ENCODE measurements around the gene LCE3C.
A peak's percentile ranks its signal among the peaks of the same experiment; 100 is the strongest.
"Not testable (repeated sequence)": the region's sequence is repeated elsewhere in the genome, so short reads cannot be mapped to it uniquely, and the experiment has no call there.

Gene LCE3C, protein sequence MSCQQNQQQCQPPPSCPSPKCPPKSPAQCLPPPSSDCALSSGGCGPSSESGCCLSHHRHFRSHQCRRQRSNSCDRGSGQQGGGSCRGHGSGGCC

DNA sequence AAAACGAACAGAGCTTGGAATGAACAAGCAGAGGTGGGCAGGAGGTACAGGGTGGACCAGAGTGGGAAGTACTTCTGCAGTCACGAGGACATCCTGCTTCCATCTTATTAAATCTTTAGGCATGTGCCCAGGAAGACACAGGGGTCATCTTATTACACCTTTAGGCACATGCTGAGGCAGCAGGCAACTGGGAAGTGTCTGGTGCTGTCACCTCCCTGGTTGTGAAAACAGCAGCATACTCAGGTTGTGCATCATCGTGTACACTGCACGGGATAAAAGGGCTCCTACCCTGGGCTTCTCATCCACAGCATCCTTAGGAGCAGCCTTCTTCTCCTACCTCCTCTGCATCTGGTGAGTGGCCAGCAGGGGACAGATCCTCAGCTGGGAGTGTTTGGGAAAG is at the start of gene LCE3C:
LCE3C (plus strand) TSS at position 301 of the 400 bp plus-strand sequence. CDS start 498 bp downstream, outside the sequence.
- DNase-seq (ENCODE audit: low spot score), result no peak
- FAIRE-seq, result no peak

DNA sequence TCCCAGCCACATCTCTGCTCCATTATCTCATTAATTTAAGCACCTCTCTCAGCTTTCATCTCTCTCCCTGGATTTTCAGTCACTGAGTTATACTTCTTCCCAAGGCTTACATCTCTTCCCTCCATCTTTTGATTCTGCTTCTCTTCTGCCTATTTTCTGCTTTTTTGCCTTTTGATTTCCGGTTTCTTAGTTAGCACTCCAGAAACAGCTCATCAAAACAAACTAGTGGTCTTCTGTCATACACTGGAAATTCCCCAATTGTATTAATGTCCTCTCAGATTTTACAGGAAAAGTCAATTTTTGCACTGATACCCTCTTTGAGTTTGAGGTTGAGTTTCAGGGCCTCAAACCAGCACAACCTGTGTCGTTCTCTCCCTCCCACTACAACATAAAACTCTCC is 34.9 kb upstream of the LCE3C start:
- FAIRE-seq, result no peak
- DNase-seq (ENCODE audit: low spot score), result no peak

DNA sequence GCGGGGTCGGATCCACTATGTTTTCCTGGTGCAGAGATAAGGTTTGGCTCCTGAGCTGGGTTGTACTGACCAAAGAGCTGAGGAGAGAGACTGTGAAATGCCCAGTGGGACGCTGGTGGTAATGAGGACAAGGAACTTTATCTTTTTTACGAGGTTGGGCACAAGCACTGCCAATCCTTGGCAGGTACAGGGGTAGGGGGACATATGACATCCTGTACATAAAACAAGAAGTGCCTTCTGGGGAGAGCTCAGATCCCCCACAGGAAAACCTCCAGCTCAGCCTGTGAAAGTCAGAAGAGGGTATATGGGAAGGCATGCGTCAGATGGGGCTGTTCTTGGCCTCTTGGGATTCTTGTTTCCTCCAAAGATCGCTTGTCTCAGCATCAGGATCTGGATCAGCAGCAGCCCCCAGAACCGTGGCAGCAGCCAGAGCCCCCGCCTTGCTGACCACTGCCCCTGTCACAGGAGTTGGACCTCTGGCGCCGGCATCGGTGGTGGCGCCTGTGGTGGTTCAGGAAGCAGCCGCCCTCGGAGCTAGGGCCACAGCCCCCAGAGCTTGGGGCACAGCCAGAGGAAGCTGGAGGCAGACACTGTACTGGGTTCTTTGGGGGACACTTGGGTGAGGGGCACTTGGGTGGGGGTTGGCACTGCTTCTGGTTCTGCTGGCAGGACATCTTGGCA is 34.4 kb upstream of the LCE3C start:
- DNase-seq (ENCODE audit: low spot score) (no peak), FAIRE-seq (no peak)

DNA sequence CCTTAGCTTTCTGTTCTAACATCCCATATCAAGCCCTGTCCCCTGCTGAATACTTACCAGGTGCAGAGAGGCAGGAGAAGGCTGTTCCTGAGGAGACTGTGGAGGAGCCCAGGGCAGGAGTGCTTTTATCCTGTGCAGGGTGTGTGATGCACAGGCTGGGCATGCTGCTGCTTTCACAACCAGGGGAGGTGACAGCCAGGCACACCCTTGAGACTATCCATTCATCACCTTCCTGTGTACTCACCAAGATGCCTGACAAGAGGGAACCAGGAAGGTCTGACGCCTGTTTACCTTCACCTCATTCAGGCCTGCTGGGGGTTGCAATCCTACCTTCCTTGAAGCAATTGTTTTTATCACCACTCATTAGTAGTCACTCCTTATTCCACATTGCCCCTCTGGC is 33.4 kb upstream of the LCE3C start, which contains the start of gene LCE3E:
LCE3E (minus strand) TSS at position 100 of the 400 bp plus-strand sequence. CDS start 572 bp downstream, outside the sequence.
- DNase-seq (ENCODE audit: low spot score) (no peak), FAIRE-seq (no peak)

DNA sequence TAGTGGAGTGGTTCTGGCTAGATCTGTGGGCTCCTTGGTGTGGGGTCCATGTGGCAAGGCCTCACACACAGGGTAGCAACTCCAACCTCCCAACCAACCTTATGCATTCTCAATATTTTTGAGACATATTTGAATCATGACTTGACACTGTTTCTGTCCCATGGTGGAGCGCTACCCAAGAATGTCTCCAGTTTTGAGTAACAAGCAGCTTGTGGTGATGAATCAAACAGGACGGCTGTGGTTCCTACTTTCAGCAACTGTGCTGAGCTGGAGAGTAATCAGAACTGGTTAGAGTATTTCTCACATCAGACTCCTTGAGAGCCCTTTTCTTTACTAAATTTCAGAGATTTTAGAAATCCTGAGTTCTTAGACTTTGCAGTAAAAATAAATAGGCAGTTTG is 22.9 kb upstream of the LCE3C start:
- no peak for DNase-seq (ENCODE audit: low spot score)
- FAIRE-seq, result no peak

DNA sequence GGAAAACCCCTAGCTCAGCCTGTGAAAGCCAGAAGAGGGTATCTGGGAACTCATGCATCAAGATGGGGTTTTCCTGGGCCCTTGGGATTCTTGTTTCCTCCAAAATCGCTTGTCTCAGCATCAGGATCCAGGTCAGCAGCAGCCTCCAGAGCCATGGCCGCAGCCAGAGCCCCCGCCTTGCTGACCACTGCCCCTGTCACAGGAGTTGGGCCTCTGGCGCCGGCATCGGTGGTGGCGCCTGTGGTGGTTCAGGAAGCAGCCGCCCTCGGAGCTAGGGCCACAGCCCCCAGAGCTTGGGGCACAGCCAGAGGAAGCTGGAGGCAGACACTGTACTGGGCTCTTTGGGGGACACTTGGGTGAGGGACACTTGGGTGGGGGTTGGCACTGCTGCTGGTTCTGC is 20.5 kb upstream of the LCE3C start:
- FAIRE-seq; DNase-seq (ENCODE audit: low spot score): not testable (repeated sequence)

DNA sequence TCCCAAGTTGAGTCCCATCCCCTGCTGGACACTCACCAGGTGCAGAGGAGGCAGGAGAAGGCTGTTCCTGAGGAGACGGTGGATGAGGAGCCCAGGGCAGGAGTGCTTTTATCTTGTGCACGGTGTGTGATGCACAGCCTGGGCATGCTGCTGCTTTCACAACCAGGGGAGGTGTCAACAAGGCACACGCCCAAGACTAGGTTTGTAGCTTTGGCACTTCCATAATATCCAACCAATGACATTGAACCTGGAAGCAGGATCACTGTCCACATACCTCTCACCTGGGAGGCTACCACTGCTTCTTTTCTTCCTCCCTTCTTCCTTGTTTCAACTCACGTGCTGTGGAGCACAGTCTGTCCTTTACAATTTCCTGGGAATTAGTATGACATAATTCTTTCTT is 19.6 kb upstream of the LCE3C start, which contains the start of gene LCE3D:
LCE3D (minus strand) TSS at position 84 of the 400 bp plus-strand sequence. CDS start 580 bp downstream, outside the sequence.
- FAIRE-seq (no peak), DNase-seq (ENCODE audit: low spot score) (no peak)

DNA sequence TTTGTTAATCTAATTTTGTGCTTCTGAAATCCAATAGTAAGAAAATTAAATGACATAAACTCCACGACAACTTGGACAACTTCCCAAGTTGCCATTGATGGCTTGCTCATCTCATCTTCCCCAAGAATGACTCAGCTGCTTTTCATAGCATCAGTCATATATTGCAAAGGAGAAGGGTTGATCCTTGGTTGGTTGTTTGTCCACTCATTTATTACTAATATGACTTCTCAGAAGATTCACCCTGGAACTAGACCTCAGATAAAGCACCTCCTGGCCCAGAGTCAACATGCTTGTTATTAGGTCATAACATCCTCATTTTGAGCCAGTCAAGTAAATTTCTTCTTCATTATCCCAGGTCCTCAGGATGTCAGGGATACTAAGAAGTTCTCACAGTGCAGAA is 17.4 kb upstream of the LCE3C start:
- no peak for FAIRE-seq

DNA sequence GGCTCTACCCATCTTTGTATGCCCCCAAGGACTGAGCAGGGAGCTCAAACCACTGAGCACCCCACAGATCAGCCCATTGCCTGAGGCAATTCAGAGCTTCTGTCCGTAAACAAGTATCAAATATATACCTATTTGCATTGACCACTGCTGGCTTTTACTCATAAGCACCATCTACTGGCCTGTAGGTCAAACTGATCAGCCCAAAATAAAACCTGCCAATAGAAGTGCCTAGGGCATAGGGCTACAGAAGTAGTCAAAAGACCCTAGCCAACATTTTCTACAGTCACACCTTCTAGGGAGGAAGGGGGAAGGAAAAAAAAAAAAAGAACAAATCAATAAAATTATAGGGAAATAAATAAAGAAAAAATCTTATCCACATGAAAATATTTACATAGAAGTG is 14.4 kb upstream of the LCE3C start:
- FAIRE-seq (no peak), DNase-seq (ENCODE audit: low spot score) (no peak)

More for the DNA sequence above, 17.4 kb upstream of the LCE3C start:
- no peak for DNase-seq (ENCODE audit: low spot score)

DNA sequence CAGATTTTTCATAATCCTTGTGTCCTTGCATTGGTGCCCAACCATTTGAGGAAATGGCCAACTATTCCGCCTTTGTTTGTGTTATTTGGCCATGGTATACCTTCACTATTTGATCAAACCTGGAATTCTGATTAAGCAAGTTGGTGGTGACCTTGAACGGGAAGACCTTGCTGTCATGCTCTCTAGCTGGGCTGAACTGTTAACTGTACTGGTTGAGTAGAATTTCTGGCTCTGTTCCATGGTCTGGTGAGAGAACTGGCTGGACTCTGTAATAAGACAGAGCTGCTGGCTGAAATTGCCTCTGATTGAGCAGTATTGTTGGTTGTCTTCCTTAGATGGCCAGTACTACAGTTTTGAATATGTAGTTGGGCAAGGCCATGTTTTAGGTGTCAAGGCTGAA is 3.0 kb upstream of the LCE3C start:
- FAIRE-seq (no peak), DNase-seq (ENCODE audit: low spot score) (no peak)

DNA sequence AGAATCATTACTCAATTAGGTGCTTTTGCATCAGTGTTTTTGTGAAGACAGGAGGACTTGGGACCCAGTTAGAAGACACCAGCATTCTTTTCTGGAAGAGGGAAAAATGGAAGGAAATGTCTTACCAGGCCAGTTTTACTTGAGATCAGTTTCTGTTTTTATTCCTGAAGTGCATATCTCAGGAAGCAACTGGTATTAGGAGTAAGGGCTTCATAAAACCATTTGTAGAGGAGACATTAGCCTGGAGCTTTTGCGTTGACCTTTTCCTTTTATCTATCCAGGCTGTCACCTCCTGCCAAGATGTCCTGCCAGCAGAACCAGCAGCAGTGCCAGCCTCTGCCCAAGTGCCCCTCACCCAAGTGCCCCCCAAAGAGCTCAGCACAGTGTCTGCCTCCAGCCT is 13.5 kb downstream of the LCE3C start, which contains the start of gene LCE3B:
LCE3B (plus strand) TSS at position 301 of the 400 bp plus-strand sequence; CDS start at position 301, 0 bp downstream.
- DNase-seq (ENCODE audit: low spot score), result no peak
- no peak for FAIRE-seq

DNA sequence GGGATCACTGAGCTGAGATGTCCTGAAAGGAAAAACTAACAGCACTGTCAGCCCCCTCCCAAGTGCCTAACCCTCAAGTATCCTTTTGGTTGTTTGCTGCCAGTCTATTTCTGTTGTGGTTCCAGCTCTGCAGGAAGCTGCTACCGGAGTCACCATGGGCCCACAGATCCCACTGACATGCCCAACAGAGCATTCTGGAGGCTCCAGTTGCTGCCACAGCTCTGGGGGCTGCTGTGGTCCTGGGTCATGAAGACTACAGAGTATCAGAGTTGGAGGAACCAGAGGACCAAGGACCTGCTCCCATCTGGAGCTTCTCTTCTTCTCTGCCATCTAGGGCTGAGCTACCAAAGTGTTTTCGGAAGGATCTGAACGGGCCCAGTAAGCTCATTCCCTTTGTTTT is 22.0 kb downstream of the LCE3C start:
- FAIRE-seq (no peak), DNase-seq (ENCODE audit: low spot score) (no peak)

DNA sequence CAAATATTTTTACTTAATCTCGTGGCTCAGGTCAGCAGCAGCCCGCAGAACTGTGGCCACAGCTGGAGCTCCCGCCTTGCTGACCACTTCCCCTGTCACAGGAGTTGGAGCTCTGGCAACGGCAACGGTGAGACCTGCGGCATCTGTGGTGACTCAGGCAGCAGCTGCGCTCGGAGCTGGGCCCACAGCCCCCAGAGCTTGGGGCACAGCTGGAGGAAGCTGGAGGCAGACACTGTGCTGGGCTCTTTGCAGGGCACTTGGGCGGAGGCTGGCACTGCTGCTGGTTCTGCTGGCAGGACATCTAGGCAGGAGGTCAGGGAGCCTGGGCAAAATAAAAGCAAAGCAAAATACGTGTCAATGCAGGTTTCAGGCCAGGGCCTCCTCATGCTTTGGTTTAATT is 22.8 kb downstream of the LCE3C start, which contains the start of gene LCE3A:
LCE3A (minus strand) TSS at position 301 of the 400 bp plus-strand sequence; CDS start at position 301, 0 bp downstream.
- FAIRE-seq, result no peak

DNA sequence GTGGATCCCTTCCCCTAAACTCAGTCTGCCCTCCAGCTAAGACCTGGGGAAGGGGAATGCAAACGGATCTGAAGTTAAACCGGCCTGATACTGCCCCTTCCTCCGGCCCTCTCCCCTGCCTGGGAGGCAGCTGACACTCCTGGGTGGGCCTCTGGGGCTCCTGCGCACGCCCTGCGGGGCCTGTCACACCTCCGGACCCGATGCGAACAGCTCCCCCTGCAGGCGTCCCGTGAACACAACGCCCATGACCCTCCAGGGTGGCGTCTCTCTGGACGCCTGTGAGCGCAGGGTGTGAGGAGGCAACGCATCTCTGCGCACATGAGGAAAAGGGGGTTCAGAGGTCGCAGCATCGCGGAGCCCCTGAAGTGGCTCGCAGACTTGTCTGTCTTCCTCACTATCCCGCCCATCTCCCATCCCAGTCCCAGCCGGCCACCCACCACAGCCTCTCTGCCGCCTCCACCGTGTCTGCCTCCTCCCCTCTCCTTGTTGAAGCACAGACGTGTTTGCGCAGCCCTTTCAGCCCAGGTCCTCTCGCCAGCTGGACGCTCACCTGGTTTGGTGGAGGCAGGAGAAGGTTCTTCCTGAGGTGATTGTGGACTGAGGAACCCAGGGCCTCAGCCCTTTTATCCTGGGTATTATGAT is 23.3 kb downstream of the LCE3C start:
- DNase-seq (ENCODE audit: low spot score) (peak; percentile 29), FAIRE-seq (no peak)

More for the DNA sequence above, 22.8 kb downstream of the LCE3C start, which contains the start of gene LCE3A:
- DNase-seq (ENCODE audit: low spot score), result peak; percentile 53

DNA sequence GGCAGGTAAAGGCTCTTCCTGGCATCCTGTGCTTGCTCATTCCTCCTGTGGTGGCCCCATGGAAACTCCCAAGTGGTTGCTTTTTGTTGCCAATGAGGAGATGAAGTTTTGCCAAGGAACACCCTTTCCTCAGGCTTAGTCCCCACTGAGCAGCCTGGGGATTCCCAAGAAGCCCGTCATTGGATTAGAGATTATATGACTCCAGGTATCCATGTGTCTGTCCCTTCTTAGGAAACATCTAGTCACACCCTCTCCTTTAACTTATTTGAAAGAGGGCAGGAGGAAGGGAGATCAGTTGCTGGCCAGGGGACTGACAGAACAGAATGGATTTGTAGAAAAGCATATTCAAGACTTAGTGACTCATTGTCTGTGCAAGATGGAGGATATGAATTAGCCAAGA is 26.7 kb downstream of the LCE3C start:
- DNase-seq (ENCODE audit: low spot score), result no peak
- FAIRE-seq, result no peak

DNA sequence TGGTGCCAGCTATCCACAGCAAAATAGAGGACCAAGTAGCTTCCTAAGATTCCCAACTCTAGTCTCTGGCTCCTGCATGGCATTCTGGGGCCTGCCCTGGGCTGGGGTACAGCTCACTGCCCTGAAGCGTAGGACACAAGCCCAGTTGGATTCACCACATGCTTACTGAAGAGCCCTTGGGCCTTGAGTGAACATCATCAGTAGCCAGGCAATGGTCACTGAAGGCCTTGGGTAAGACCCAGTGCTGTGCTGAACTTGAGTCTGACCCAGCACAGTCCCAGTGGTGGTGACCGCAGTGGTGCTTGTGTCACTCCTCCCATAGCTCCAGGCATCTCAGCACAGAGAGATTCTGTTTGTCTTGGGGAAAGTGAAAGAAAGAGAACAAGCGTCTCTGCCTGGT is 30.6 kb downstream of the LCE3C start:
- DNase-seq (ENCODE audit: low spot score) (no peak), FAIRE-seq (no peak)

DNA sequence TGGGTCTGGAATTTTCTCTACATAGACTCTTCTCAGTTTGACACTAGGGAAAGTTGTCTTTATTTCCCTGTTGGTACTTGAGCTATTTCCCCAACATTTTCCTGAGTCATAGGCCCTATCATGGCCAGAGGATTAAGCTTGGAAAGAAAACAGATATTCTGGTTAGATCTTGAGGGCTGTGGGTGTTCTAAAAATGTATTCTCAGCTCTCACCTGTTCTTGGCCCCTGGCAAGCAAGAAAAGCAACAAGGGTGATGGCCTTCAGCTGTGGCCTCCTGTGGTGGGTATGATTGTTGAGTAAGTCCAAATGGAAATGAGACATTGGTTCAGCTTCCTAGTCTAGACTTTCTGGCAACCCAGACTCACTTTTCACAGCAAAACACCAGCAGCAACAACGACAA is 40.3 kb downstream of the LCE3C start:
- FAIRE-seq (no peak), DNase-seq (ENCODE audit: low spot score) (no peak)

DNA sequence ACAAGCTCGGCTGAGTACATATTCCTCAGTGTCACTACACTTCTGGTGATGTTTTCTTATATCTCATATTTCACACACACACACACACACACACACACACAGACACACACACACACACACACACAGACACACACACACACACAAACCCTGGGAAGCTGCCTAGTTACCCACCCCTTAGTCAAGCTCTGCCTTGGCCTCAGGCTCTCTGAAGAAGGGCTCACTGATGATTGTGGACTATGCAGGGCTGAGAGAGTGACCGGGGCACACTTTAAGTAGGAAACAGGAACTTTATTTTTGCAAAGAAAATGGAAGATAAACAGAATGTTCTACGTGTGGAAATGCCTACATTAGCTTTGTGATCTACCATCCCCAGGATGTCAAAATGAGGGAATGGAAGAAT is 43.9 kb downstream of the LCE3C start:
- no peak for DNase-seq (ENCODE audit: low spot score)

DNA sequence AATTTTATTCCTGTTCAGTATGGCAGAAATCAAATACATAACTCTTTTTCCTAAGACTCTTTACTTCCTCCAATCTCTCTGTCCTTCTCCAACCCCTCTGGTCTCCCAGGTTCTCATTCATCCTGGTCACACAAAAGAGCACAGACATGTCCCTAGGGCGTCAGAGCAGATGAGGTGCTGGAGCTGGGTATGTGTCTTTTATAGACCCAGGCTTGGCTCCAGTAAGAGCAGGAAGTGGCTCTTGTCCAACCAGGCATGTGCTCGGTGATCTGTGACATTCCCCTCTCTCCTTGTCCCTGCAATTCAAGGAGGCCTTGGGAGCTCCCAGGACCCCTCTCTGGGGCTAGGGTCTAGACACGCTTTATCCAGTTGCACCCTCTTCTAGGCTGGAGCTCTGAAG is 45.1 kb downstream of the LCE3C start:
- no peak for FAIRE-seq
- DNase-seq (ENCODE audit: low spot score), result no peak

More for the DNA sequence above, 43.9 kb downstream of the LCE3C start:
- no peak for FAIRE-seq

DNA sequence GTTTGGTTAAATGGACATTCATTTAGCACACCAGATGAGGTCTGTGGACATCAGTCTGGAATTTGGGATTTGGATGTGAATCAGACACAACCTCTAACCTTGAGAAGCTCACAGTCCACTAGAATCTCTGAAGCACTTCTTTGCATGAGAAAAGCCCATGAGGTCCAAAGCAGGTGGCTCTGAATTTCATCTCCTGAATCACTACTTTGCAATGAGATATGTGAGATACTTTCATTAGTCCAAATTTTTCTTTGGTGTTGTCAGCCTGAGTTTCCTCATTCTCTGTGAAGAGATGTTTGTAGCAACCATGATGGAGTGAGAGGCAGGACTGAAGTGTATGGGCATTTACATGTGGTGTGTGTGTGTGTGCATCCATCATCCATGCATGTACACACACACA is 46.6 kb downstream of the LCE3C start:
- DNase-seq (ENCODE audit: low spot score) (no peak), FAIRE-seq (no peak)
